Colon (tissue), 2 donors: ENCODE measurements around the gene PRSS38.

Experiments
- FAIRE-seq: peaks from 2 replicates; lab custom pipeline; 2012; peaks lifted over from hg19 to GRCh38; lab: Jason Lieb, UNC
- donor health status: control.
- donor health status: control.

The PRSS38 gene

GRCh38 chr1:227779021-227779441 lies 36.4 kb upstream of the PRSS38 start:
- FAIRE-seq: no peak

- FAIRE-seq: no peak
Measured at GRCh38 chr1:227779685-227780084, 35.8 kb upstream of the PRSS38 start.

- FAIRE-seq: no peak
Measured at GRCh38 chr1:227780101-227781044, 35.1 kb upstream of the PRSS38 start.

GRCh38 chr1:227781314-227781930 lies 34.1 kb upstream of the PRSS38 start:
- FAIRE-seq: no peak

- FAIRE-seq: no peak
Measured at GRCh38 chr1:227782226-227782625, 33.2 kb upstream of the PRSS38 start.

- FAIRE-seq: no peak
Measured at GRCh38 chr1:227785094-227785804, 30.2 kb upstream of the PRSS38 start.

GRCh38 chr1:227785805-227786671 lies 29.4 kb upstream of the PRSS38 start:
- FAIRE-seq: no peak

- no peak for FAIRE-seq
Measured at GRCh38 chr1:227786673-227787512, 28.6 kb upstream of the PRSS38 start.

- no peak for FAIRE-seq
Measured at GRCh38 chr1:227787513-227788270, 27.8 kb upstream of the PRSS38 start.

- no peak for FAIRE-seq
Measured at GRCh38 chr1:227788271-227789083, 27.0 kb upstream of the PRSS38 start.

GRCh38 chr1:227789084-227790033 lies 26.1 kb upstream of the PRSS38 start:
- no peak for FAIRE-seq

- no peak for FAIRE-seq
Measured at GRCh38 chr1:227790034-227790400, 25.5 kb upstream of the PRSS38 start.

GRCh38 chr1:227790868-227791267 lies 24.6 kb upstream of the PRSS38 start:
- FAIRE-seq: no peak

GRCh38 chr1:227791425-227792143 lies 23.9 kb upstream of the PRSS38 start:
- FAIRE-seq: no peak

- FAIRE-seq: no peak
Measured at GRCh38 chr1:227792216-227793078, 23.0 kb upstream of the PRSS38 start.
